Germinal center (tissue), 1 donor: ENCODE data around the gene KMT5C.

Experiments
- DNase-seq: peaks from one replicate; pipeline ENCODE4 v3.0.0; 2012; ENCODE audit warnings: mixed read lengths, low spot score

Gene KMT5C

DNA sequence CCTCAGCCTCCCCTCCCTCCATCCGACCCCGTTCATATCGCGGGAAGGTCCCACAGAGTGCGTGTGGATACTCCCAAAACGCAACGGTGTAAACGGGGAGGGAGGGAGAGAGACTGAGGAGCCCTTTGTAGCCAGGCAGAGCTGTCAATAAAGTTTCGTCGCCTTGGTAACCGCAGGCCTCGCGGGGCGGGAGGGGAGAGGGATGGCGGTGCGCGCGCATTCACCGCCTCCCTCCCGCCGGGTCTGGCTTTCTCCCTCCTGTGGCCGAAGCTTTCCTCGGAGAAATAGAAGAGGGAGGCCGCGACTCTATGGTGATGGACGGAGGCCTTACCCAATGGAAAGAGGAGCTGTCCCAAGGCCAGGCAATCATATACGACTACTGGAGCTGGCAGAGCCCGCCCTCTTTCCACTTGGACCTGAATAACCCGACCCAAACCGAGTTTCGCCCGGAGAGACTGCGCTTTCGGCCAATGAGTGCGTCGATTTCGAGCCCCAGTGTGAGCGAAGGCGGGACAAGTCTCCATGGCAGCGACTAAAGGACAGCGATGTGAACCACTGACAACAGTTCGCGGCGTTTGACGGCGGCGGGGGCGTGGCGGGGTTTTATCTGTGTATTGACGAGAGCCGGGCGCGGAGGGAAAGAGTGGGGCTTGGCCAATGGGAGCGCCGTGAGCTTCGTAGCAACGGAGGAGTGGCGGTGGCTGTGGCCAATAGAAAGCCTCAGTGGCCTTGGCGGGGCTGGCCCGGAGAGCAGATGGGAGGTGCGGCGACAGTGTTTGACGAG, at the start of gene KMT5C:
Gene KMT5C, plus strand, starts transcription at position 772 of the 784 bp plus-strand sequence. CDS start 2,061 bp downstream, outside the sequence.
- DNase-seq: peak; percentile 99

GRCh38 chr19:55297267-55297666, 42.4 kb upstream of the KMT5C start:
- DNase-seq: no peak

DNA sequence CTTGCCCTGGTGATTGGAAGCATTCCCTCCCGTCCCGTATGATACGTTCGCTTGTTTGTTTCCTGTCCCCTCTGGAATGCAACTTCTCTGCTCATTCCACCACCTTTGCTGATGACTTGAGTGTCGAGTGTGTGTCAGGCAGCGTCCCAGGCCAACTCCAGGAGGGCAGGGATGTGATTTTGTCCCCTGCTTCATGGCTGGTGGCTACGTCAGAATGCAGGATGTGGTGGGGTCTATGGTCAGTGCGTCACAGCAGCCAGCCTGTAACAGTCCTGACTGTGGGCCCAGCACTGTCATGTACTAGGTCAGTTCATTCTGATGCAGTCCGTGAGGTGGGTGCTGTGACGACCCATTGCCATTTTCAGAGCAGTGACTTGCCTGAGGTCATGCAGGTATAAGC, 39.7 kb upstream of the KMT5C start:
- no peak for DNase-seq

DNA sequence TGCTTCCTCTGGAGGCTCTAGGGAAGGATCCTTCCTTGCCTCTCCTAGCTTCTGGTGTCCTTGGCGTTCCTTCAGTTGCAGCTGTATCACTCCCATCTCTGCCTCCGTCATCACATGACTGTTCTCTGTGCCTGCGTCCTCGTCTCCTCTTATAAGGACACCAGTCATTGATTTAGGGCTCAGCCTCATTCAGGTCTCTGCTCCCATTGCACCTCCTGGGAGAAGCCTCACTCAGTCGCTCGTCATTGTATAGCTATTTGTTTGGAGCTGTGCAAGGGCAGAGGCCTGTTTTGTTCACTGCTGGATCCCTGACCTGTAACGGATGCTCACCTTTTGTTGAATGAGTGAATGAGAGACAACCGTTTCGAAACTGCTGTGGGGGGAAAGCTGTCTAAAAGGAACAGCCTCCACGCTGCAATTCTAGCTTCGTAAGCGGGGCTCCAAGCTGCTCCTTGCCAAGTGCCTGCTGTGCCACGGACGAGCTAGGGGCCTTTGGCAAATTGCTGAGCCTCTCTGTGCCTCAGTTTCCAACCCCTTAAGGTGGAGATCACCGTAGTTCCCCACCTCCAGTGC, 38.7 kb upstream of the KMT5C start:
- no peak for DNase-seq

GRCh38 chr19:55301459-55302317, 38.0 kb upstream of the KMT5C start:
- DNase-seq: peak; percentile 99

DNA sequence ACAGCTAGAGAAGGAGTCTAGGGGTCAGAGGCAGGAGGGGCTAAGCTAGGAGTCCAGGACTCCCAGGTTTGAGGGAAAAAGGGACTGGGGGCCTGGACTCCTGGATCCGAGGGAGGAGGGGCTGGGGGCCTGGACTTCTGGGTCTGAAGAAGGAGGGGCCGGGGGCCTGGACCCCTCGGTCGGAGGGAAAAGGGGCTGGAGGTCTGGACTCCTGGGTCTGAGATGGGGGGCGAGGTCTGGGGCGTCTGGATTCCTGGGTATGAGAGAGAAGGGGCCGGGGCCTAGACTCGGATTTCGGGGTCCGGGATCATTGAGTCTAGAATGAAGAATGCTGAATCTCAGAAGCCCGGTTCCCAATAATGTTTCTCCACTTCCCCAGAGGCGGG, 37.4 kb upstream of the KMT5C start:
- DNase-seq: no peak

DNA sequence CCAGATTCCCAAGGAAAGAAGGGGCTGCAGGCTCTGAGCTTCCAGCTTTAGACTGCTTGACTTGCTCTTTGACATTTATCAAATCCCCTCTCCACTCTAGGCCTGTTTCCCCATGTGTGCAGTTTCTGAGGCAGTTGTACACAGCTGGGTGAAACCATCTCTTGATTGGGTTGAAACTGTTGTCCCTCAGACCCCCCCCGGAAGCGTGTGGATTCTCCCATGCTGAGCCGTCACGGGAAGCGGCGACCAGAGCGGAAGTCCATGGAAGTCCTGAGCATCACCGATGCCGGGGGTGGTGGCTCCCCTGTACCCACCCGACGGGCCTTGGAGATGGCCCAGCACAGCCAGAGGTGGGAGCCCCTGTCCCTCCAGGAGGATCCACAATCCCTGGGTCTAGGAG, 36.2 kb upstream of the KMT5C start:
- no peak for DNase-seq

- DNase-seq: peak; percentile 48
Observed at GRCh38 chr19:55304279-55304978, 35.2 kb upstream of the KMT5C start.

GRCh38 chr19:55304980-55305379, 34.7 kb upstream of the KMT5C start:
- DNase-seq: no peak

GRCh38 chr19:55305491-55305890, 34.2 kb upstream of the KMT5C start:
- DNase-seq: peak; percentile 72

GRCh38 chr19:55305983-55306562, 33.6 kb upstream of the KMT5C start:
- no peak for DNase-seq

GRCh38 chr19:55306712-55307111, 33.0 kb upstream of the KMT5C start:
- DNase-seq: no peak

DNA sequence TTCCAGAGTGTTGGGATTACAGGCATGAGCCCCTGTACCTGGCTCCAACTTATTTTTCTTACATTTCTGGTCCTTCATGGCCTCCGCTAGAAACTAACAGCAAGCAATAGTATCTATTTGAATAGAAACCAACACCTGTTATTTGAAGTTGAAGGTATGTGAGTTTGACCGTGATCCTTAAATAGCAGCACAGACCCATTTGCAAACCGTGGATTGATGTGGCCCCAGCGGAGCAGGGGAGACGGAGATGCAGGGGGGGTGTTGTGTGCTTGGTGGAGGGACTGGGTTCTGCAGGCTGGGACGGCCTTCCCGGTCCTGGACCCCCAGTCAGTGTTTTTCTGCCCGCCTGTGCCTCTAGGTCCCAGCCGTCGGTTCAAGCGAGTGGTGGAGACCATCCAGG, 31.4 kb upstream of the KMT5C start:
- DNase-seq: no peak

DNA sequence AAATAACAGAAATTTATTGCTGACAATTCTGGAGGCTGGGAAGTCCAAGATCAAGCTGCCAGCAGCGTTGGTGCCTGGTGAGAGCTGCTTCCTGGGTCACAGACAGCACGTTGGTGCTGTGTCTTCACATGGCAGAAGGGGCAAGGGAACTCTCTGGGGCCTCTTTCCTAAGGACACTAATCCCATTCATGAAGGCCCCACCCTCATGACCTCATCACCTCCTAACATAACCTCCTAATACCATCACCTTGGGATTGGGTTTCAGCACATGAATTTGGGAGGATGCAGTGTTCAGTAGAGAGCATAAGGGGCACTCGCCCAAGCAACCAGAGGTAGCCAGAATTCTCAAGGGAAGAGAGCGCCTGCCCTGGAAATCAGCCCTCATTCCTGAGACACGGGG, 30.2 kb upstream of the KMT5C start:
- no peak for DNase-seq

- no peak for DNase-seq
Observed at GRCh38 chr19:55310498-55310897, 29.2 kb upstream of the KMT5C start.

DNA sequence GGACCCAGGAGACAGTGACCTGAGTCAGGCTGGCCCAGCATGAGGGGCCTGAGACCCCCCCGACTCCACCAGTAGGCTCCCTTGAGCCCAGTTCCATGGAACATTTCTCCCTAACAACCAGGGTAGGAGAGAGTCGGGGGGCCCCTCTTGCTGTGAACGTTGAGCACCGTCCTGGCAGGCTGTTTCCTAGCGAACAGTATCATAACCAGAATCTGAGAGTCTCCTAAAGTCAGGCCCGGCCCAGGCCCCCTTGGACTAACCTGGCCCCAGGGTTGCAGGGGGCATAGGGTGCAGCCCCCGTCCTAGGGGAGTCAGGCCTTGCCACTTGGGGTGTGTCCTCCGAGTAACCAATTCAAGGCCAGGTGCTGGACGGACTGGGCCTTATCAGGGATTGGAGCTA, 28.3 kb upstream of the KMT5C start:
- no peak for DNase-seq

DNA sequence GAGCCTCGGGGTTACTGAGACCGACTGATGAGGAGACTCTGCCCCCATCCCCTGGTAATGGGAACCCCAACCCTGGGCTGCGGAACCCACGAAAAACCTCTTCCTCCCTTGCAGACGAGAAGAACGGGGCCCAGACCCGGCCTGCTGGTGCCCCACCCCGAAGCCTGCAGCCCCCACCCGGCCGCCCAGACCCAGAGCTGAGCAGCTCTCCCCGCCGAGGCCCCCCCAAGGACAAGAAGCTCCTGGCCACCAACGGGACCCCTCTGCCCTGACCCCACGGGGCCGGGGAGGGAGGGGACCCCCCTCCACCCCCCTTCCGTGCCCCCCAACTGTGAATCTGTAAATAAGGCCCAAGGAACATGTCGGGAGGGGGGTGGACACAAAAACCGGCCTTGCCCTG, 27.9 kb upstream of the KMT5C start:
- no peak for DNase-seq

DNA sequence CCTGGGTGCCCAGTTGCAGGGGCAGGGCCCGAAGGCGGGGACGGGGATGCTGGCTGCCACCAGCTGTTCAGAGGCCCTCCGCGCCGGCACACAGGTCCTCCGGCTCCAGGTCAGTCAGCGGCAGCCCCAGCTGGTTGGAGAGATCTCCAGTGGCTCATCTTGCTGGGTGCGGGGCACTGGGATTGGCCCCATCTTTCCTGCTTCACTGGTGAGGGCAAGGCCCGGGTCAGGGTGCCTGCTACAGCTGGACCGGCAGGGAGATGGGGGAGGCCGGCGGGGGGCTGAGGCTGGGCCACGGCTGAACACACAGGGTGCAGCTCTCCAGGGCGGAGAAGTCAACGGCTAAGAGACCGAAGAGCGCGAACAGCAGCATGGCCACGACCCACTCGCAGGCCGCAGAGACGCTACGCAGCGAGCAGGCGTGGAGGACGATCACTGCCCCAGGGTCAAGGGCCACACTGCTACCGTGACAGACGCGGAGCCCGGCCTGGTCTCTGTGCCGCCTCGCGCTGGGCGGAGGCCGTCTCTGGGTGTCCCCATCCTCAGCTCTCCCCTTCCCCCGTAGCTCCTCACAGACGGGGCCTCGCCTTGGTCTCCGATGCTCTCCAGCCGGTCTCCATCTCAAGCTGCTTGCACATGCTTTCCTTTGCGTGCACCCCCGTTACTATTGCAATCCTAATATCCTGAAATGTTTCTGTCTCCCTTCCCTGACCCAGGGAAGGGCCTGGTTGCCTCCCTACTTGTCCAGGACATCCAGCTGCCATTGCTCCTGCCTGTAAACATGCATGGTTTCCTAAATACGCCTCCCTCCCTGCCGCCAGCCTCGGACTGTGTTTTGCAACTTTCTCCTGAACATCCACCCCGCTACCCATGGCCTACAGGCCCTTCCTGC, 26.8 kb upstream of the KMT5C start:
- DNase-seq: no peak

GRCh38 chr19:55314396-55314795, 25.3 kb upstream of the KMT5C start:
- no peak for DNase-seq

DNA sequence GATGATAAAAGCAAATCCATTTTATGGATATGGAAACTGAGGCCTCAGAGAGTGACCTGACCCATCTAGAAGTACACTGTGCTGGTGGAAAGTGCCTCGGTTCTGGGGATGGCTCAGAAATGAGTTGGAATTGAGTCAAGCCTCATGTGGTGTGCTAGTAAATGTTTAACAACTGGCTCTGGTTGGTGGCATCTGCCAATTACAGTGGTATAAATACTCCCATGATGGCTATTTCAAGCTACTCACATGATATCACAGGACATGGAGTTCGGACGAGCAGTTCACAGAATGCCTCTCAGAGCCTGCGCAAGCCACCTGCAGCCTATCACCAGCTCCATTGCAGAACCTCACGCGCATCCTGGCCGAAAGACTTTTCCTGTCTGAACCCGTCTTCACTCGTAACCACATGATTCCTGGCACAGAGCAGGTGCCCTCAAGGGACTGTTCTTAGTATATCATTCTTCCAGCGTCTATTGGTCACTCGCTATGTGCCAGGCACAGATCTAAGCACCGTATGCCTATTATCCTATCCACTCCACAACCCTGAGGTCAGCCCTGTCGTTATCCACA, 23.6 kb upstream of the KMT5C start:
- DNase-seq: no peak

DNA sequence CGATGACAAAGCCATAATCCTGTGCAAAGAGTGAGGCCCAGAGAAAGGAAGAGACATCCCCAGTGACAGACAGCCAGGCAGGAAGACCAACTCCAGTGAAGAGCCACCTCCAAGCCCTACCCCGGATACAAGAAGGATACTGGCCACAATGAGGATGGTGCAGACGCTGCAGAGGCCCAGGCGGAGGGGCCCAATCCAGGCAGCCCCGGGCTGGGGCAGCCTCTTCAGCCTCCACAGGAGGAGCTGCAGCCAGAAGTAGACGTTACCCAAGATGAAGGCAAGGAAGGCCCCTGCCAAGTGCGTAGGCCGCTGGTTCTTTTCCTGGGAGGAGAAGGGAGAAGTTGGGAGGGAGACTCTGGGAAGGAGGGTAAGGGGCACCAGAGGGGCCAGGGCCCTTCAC, 23.0 kb upstream of the KMT5C start:
- no peak for DNase-seq
